Nephron progenitor cell (in vitro differentiated cells): ENCODE data around the gene P3H2.

Source experiments
- DNase-seq: peaks from one replicate; pipeline ENCODE4 v3.0.0; 2021
- H3K27ac Mint-ChIP-seq: 2 replicates; pipeline ENCODE4 v1.8.0; 2021; ENCODE audit warnings: mild to moderate bottlenecking, moderate library complexity, mixed read lengths
- H3K27me3 Mint-ChIP-seq: 2 replicates; pipeline ENCODE4 v1.8.0; 2021; ENCODE audit warnings: mild to moderate bottlenecking, low read depth, mixed read lengths; ENCODE audit not compliant: poor library complexity
- H3K36me3 Mint-ChIP-seq: 2 replicates; pipeline ENCODE4 v1.8.0; 2021; ENCODE audit warnings: low read depth, mixed read lengths
- H3K4me1 Mint-ChIP-seq: 2 replicates; pipeline ENCODE4 v1.8.0; 2021; ENCODE audit warnings: mixed read lengths
- H3K4me3 Mint-ChIP-seq: 2 replicates; pipeline ENCODE4 v1.8.0; 2021; ENCODE audit warnings: mild to moderate bottlenecking, moderate library complexity, mixed read lengths
- H3K9me3 Mint-ChIP-seq: 2 replicates; pipeline ENCODE4 v1.8.0; 2021; ENCODE audit warnings: mild to moderate bottlenecking, moderate library complexity, mixed read lengths
- CTCF ChIP-seq: fragments of 200-600 bp; sonication (generic); IDR thresholded peaks from 2 replicates; pipeline ENCODE4 v1.5.0; 2021; ENCODE audit warnings: antibody characterized with exemption

Gene P3H2

GRCh38 chr3:190032923-190033322 lies 87.8 kb downstream of the P3H2 start:
- peaks cover 19% of the 10 kb centered on the region for H3K36me3 Mint-ChIP-seq

GRCh38 chr3:190031887-190032752 lies 88.6 kb downstream of the P3H2 start:
- H3K9me3 Mint-ChIP-seq, result peaks cover 5% of the 10 kb centered on the region

More at GRCh38 chr3:190032923-190033322, 87.8 kb downstream of the P3H2 start:
- no peak for TF ChIP-seq CTCF
- no peak overlapping the region for H3K27ac Mint-ChIP-seq
- H3K9me3 Mint-ChIP-seq, result peaks cover 5% of the 10 kb centered on the region
- H3K4me3 Mint-ChIP-seq, result no peak overlapping the region
- H3K27me3 Mint-ChIP-seq, result peaks cover 2% of the 10 kb centered on the region
- DNase-seq, result no peak
- H3K4me1 Mint-ChIP-seq, result peaks cover 4% of the 10 kb centered on the region

DNA sequence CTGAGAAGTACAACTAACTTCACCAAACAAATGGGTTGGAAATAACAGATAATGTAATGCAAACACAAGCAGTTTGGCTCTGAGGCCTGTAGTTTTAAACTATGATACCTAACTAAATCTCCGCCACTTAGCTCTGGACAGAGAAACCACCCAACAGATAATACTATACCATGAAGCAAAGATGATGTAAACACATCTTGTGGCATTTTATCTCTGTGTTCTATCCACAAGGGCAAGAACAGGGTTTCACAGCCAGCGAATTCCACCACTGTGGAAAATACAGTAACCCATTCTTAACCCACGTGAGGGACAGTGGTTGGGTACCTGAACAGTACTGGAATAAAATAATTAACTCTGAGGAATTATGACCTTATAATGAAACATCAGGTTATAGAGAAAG lies 93.6 kb downstream of the P3H2 start:
- TF ChIP-seq CTCF, result no peak
- no peak overlapping the region for H3K27ac Mint-ChIP-seq
- no peaks in the 10 kb centered on the region for H3K9me3 Mint-ChIP-seq
- H3K4me1 Mint-ChIP-seq, result no peaks in the 10 kb centered on the region
- peaks cover 4% of the 10 kb centered on the region for H3K27me3 Mint-ChIP-seq
- H3K4me3 Mint-ChIP-seq, result no peak overlapping the region
- H3K36me3 Mint-ChIP-seq, result no peaks in the 10 kb centered on the region
- DNase-seq, result no peak

More at GRCh38 chr3:190031887-190032752, 88.6 kb downstream of the P3H2 start:
- Mint-ChIP-seq H3K36me3 (peaks cover 19% of the 10 kb centered on the region), H3K27ac (no peak overlapping the region), H3K4me3 (no peak overlapping the region), H3K4me1 (no peaks in the 10 kb centered on the region), H3K27me3 (peaks cover 4% of the 10 kb centered on the region)
- no peak for DNase-seq
- no peak for TF ChIP-seq CTCF

DNA sequence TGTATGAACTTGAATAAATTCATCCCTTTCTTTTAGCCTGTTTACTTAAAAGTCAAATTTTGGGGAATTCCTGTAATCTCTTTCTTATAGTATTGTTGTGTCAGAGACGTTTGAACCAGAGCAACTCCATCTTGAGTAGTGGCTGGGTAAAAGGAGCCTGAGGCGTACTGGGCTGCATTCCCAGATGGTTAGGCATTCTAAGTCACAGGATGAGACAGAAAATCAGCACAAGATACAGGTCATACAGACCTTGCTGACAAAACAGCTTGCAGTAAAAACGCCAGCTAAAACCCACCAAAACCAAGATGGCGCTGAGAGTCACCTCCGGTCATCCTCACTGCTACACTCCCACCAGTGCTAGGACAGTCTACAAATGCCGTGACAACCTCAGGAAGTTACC lies 94.5 kb downstream of the P3H2 start:
- Mint-ChIP-seq H3K27ac (no peak overlapping the region), H3K36me3 (no peaks in the 10 kb centered on the region), H3K27me3 (peaks cover 4% of the 10 kb centered on the region), H3K4me1 (peaks cover 7% of the 10 kb centered on the region), H3K4me3 (no peak overlapping the region), H3K9me3 (no peaks in the 10 kb centered on the region)
- DNase-seq, result no peak
- TF ChIP-seq CTCF, result no peak

- Mint-ChIP-seq H3K4me1 (peaks cover 17% of the 10 kb centered on the region), H3K36me3 (no peaks in the 10 kb centered on the region), H3K9me3 (no peaks in the 10 kb centered on the region), H3K4me3 (no peak overlapping the region), H3K27me3 (peaks cover 4% of the 10 kb centered on the region), H3K27ac (no peak overlapping the region)
- no peak for DNase-seq
- no peak for TF ChIP-seq CTCF
Observed at GRCh38 chr3:190024912-190025311, 95.8 kb downstream of the P3H2 start.

- DNase-seq, result no peak
- no peak for TF ChIP-seq CTCF
- peaks cover 31% of the 10 kb centered on the region for H3K4me1 Mint-ChIP-seq
- no peak overlapping the region for H3K27ac Mint-ChIP-seq
- H3K4me3 Mint-ChIP-seq, result no peak overlapping the region
- H3K36me3 Mint-ChIP-seq, result no peaks in the 10 kb centered on the region
- H3K9me3 Mint-ChIP-seq, result no peaks in the 10 kb centered on the region
- no peaks in the 10 kb centered on the region for H3K27me3 Mint-ChIP-seq
Observed at GRCh38 chr3:190019844-190020243, 100.9 kb downstream of the P3H2 start.
